Ovary (tissue), 9 donors: ENCODE results near the gene RMND1. TPM values are rescaled to one million over a fixed set of nuclear protein-coding genes. Genes with fewer than 3 reads are reported as not detected.
"Not testable (repeated sequence)": the region's sequence is repeated elsewhere in the genome, so short reads cannot be mapped to it uniquely, and the experiment has no call there.

ENCODE experiments used
- DNase-seq, 5 donors: peaks; one replicate each; pipeline ENCODE4 v3.0.0-alpha.2; 2019 to 2020
- H3K27ac ChIP-seq, 2 donors: fragments of 200-600 bp; one replicate each; pipeline versions ENCODE4 v1.5.1 to v1.8.0; 2019 to 2022
- H3K27me3 ChIP-seq: fragments of 200-600 bp; one replicate; pipeline ENCODE4 v1.8.0; 2022
- H3K36me3 ChIP-seq: fragments of 200-600 bp; sonication (generic); one replicate; pipeline ENCODE4 v1.5.1; 2019
- H3K4me1 ChIP-seq: one replicate; pipeline ENCODE4 v1.8.1; 2013; ENCODE audit warnings: mild to moderate bottlenecking, moderate library complexity; ENCODE audit not compliant: insufficient read depth
- H3K4me3 ChIP-seq: fragments of 200-600 bp; sonication (generic); one replicate; pipeline ENCODE4 v1.5.1; 2017
- H3K9me3 ChIP-seq, 2 donors: fragments of 200-600 bp in 1 of 2; sonication (generic) in 1 of 2; one replicate each; pipeline versions ENCODE4 v1.5.1 to v1.8.1; 2013 to 2019; ENCODE audit warnings: mild to moderate bottlenecking in 1 of 2, moderate library complexity in 1 of 2
- CTCF ChIP-seq, 3 donors: fragments of 450-650 bp in 2 of 3; fragments of 200-600 bp in 1 of 3; IDR thresholded peaks; one replicate each; pipeline versions ENCODE4 v1.5.1 to v1.8.0; 2016 to 2022; ENCODE audit warnings: antibody characterized with exemption in 3 of 3, mild to moderate bottlenecking in 1 of 3
- EP300 ChIP-seq: sonication (generic); formaldehyde crosslinking; IDR thresholded peaks from one replicate; pipeline ENCODE4 v1.6.1; 2017; ENCODE audit warnings: antibody characterized with exemption
- POLR2A ChIP-seq: fragments of 450-650 bp; IDR thresholded peaks from one replicate; pipeline ENCODE4 v1.6.1; 2017; ENCODE audit warnings: antibody characterized with exemption, mild to moderate bottlenecking, moderate library complexity
- WGBS, 3 donors: extraction: QIAGEN DNeasy Blood & Tissue Kit in 1 of 3; methylation state at CpG; one replicate each; pipeline versions ENCODE4 v1.1.5 to v1.1.7; 2013 to 2017; 5-methylcytosine and 5-hydroxymethylcytosine counted together
- intact Hi-C, 4 donors: fragments of 100-400 bp; cut with DNase I; formaldehyde crosslinking; loops; one replicate each; pipeline versions ENCODE4 v1.11.0 to v1.15.1; 2022 to 2023
- polyA plus RNA-seq, 2 donors: library from polyadenylated mRNA; stranded (reverse); fragments of 200-250 nt in 1 of 2; fragments of 350-450 nt in 1 of 2; fragmentation: Illumina TruSeq in 1 of 2; extraction: RNeasy Lipid Tissue Mini Kit (QIAGEN cat#74804) in 1 of 2; gene quantifications; one replicate each; pipeline ENCODE4 v1.2.3, GENCODE V29; 2013 to 2014
- total RNA-seq, 7 donors: library from RNA; depleted of rRNA in 2 of 7; stranded (reverse); fragments of >200 nt in 2 of 7; fragmentation: NEBNext Ultra II Directional in 3 of 7; extraction: Animal tissue kit (Norgen Biotek cat#: 25700) in 3 of 7; gene quantifications; one replicate each; pipeline versions ENCODE4 v1.1.0 to v1.2.4, GENCODE V29; 2016 to 2023
- donor health status: DM: no; HTN: no; CAD: no; lungs with moderate emphysema.
- donor health status: DM: no; HTN: no; CAD: no.
- donor health status: Bipolar disorder and iron deficiency.
- donor health status: DM: yes; HTN: yes; CAD: no.
- donor health status: DM: no; HTN: no; CAD: no.
- donor health status: DM: yes; HTN: yes; CAD: no.

Gene RMND1
- total and polyA plus RNA-seq, 9 donors: 17.1 to 23.7 (median 20.4) TPM

DNA sequence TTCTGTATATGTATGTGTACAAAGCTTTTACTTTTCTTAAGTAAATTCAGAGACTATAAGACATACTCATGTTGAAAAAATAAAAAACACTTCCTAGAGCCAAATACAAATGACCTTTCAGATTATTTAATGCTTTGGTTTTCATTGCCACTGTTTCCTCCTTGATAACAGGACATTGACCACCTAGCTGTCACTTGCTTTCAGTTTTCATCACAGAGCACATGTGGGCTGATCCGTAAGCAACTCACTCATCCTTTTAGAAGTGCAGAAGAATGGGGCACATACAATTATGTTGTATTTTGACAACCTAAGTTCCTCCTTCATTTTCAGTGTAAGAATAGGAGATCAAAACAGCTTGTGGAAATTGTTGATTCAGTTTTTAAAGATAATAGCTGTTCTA, 66.7 kb downstream of the RMND1 start:
- no peaks in the 10 kb centered on the region for H3K9me3 ChIP-seq
- TF ChIP-seq POLR2A (no peak), CTCF (IDR thresholded peaks at IDR 0.05) (no peak), EP300 (no peak)
- 80 to 90% (median 82%) methylated on average over 1 of the region's 1 CpG for WGBS, 3 donors

GRCh38 chr6:151384151-151384550, 67.8 kb downstream of the RMND1 start:
- Histone ChIP-seq H3K9me3 (no peaks in the 10 kb centered on the region), H3K4me1 (peaks cover 4% of the 10 kb centered on the region), H3K36me3 (no peaks in the 10 kb centered on the region), H3K4me3 (no peak overlapping the region), H3K27ac (no peak overlapping the region), H3K27me3 (no peaks in the 10 kb centered on the region)
- no peak for DNase-seq
- intact Hi-C loops: no loop called here
- TF ChIP-seq CTCF (IDR thresholded peaks at IDR 0.05): no peak
- no peak for TF ChIP-seq POLR2A
- TF ChIP-seq EP300: no peak
- WGBS, 3 donors: 87 to 98% (median 88%) methylated on average over 5 of the region's 5 CpGs

More for the DNA sequence above, 66.7 kb downstream of the RMND1 start:
- Histone ChIP-seq H3K4me1 (peaks cover 4% of the 10 kb centered on the region), H3K36me3 (no peaks in the 10 kb centered on the region), H3K27me3 (no peaks in the 10 kb centered on the region), H3K4me3 (no peak overlapping the region), H3K27ac (no peak overlapping the region)
- DNase-seq: no peak
- intact Hi-C loops: no loop called here

GRCh38 chr6:151382631-151383030, 69.3 kb downstream of the RMND1 start:
- H3K27me3 ChIP-seq, H3K36me3 ChIP-seq, DNase-seq, H3K4me1 ChIP-seq, H3K9me3 ChIP-seq, H3K4me3 ChIP-seq, H3K27ac ChIP-seq, intact Hi-C loops: not testable (repeated sequence)
- WGBS, 3 donors: 97% methylated on average over 9 of the region's 9 CpGs

DNA sequence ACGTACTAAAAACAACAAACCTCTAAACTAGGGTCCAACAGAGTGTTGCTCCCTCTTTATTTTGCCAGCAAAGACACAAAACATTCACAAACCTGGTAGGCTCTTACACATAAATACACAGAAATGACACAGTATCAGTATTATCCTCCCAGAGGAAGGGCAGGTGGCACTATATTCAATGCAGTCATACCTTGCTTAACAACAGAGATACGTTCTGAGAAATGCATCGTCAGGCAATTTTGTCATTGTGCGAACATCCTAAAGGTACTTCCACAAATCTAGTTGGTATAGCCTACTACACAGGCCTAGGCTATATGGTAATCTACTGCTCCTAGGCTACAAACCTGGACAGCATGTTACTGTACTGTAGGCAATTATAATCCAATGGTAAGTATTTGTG, 70.2 kb downstream of the RMND1 start:
- H3K9me3 ChIP-seq: no peaks in the 10 kb centered on the region
- 82 to 87% (median 83%) methylated on average over 4 of the region's 4 CpGs for WGBS, 3 donors
- DNase-seq: no peak
- no peak for TF ChIP-seq CTCF (IDR thresholded peaks at IDR 0.05)
- TF ChIP-seq EP300: no peak
- TF ChIP-seq POLR2A: no peak
- H3K27ac ChIP-seq: no peak overlapping the region
- no peaks in the 10 kb centered on the region for H3K27me3 ChIP-seq
- no peak overlapping the region for H3K4me3 ChIP-seq
- no peaks in the 10 kb centered on the region for H3K36me3 ChIP-seq
- peaks cover 2% of the 10 kb centered on the region for H3K4me1 ChIP-seq
- intact Hi-C loops: no loop called here

GRCh38 chr6:151380848-151381205, 71.1 kb downstream of the RMND1 start:
- Histone ChIP-seq H3K4me1 (peaks cover 2% of the 10 kb centered on the region), H3K36me3 (no peaks in the 10 kb centered on the region), H3K4me3 (no peak overlapping the region), H3K27ac (no peak overlapping the region), H3K27me3 (no peaks in the 10 kb centered on the region), H3K9me3 (no peaks in the 10 kb centered on the region)
- intact Hi-C loops: no loop called here
- DNase-seq: no peak
- WGBS, 3 donors: 96 to 100% (median 98%) methylated on average over 1 of the region's 1 CpG
- TF ChIP-seq EP300: no peak
- no peak for TF ChIP-seq POLR2A
- no peak for TF ChIP-seq CTCF (IDR thresholded peaks at IDR 0.05)
